ENCODE measurements around the gene KCNK15.

DNA sequence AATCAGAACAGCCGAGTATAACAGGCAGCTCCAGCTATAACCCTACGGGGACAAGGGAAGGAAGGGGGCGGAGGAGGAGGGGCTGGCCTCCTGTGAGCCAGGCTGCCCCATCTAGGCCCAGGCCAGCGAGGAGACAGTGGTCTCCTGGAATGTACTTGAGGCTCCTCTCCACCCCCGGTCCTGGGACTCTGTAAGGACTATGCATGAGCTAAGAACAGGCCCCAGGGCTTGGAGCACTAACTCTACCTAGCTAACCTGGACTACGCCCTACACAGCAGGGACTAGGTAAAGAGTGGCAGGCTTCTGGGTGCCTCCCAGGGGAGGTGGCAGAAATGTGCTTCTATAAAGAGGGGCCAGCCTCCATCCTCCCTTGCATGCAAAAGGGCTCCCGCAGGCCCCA is 8.9 kb downstream of the KCNK15 start:
- TF ChIP-seq, protein P1, sequence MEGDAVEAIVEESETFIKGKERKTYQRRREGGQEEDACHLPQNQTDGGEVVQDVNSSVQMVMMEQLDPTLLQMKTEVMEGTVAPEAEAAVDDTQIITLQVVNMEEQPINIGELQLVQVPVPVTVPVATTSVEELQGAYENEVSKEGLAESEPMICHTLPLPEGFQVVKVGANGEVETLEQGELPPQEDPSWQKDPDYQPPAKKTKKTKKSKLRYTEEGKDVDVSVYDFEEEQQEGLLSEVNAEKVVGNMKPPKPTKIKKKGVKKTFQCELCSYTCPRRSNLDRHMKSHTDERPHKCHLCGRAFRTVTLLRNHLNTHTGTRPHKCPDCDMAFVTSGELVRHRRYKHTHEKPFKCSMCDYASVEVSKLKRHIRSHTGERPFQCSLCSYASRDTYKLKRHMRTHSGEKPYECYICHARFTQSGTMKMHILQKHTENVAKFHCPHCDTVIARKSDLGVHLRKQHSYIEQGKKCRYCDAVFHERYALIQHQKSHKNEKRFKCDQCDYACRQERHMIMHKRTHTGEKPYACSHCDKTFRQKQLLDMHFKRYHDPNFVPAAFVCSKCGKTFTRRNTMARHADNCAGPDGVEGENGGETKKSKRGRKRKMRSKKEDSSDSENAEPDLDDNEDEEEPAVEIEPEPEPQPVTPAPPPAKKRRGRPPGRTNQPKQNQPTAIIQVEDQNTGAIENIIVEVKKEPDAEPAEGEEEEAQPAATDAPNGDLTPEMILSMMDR (IDR thresholded peaks at IDR 0.05) = no peak
- no peak for TF ChIP-seq POLR2A (IDR thresholded peaks at IDR 0.05)
- no peak for TF ChIP-seq POLR2AphosphoS5 (IDR thresholded peaks at IDR 0.05; ENCODE audit: insufficient read depth in 1 of 2, low read depth in 1 of 2)

Measured in vagina (tissue), 2 donors.